Heart left ventricle (tissue), 16 donors: ENCODE results near the gene RNF17. TPM values are rescaled to one million over a fixed set of nuclear protein-coding genes. Genes with fewer than 3 reads are reported as not detected.

Source experiments
- ATAC-seq, 4 donors: fragments of 200-7000 bp; cut with Tn5 transposase; one replicate each; pipeline ENCODE4 v1.9.1; 2020 to 2022; ENCODE audit warnings: moderate library complexity in 4 of 4, mild to moderate bottlenecking in 3 of 4, moderate number of reproducible peaks in 1 of 4
- DNase-seq, 5 donors: peaks; one replicate each; pipeline ENCODE4 v3.0.0-alpha.2; 2020
- H3K27ac ChIP-seq, 12 donors: fragments of 200-600 bp; sonication (generic) in 4 of 12; one replicate each; pipeline versions ENCODE4 v1.5.0 to v1.8.0; 2016 to 2022; ENCODE audit warnings: mild to moderate bottlenecking in 2 of 12
- H3K27me3 ChIP-seq, 9 donors: fragments of 200-600 bp; sonication (generic) in 2 of 9; one replicate each; pipeline versions ENCODE4 v1.5.1 to v1.8.0; 2016 to 2022; ENCODE audit warnings: mild to moderate bottlenecking in 3 of 9
- H3K36me3 ChIP-seq, 9 donors: fragments of 200-600 bp; sonication (generic) in 2 of 9; one replicate each; pipeline versions ENCODE4 v1.5.0 to v1.8.0; 2018 to 2022; ENCODE audit warnings: mild to moderate bottlenecking in 2 of 9
- H3K4me1 ChIP-seq, 12 donors: fragments of 200-600 bp; sonication (generic) in 4 of 12; one replicate each; pipeline versions ENCODE4 v1.5.0 to v1.8.0; 2016 to 2022; ENCODE audit warnings: mild to moderate bottlenecking in 3 of 12
- H3K4me3 ChIP-seq, 12 donors: fragments of 200-600 bp; sonication (generic) in 4 of 12; one replicate each; pipeline versions ENCODE4 v1.5.0 to v1.8.0; 2017 to 2022; ENCODE audit warnings: mild to moderate bottlenecking in 9 of 12, moderate library complexity in 4 of 12
- H3K9me3 ChIP-seq, 12 donors: fragments of 200-600 bp; sonication (generic) in 4 of 12; one replicate each; pipeline versions ENCODE4 v1.5.0 to v1.8.0; 2016 to 2022; ENCODE audit warnings: mild to moderate bottlenecking in 1 of 12
- CTCF ChIP-seq, 12 donors: fragments of 200-600 bp; sonication (generic) in 4 of 12; IDR thresholded peaks; one replicate each; pipeline versions ENCODE4 v1.5.0 to v1.8.0; 2018 to 2022; ENCODE audit warnings: antibody characterized with exemption in 12 of 12, mild to moderate bottlenecking in 5 of 12
- POLR2A ChIP-seq, 2 donors: fragments of 450-650 bp; IDR thresholded peaks; one replicate each; pipeline ENCODE4 v1.6.1; 2017; ENCODE audit warnings: antibody characterized with exemption in 2 of 2, mild to moderate bottlenecking in 2 of 2, moderate library complexity in 2 of 2
- WGBS, 4 donors: extraction: QIAGEN DNeasy Blood & Tissue Kit in 2 of 4; methylation state at CpG; one replicate each; pipeline versions ENCODE4 v1.1.5 to v1.1.7; 2013 to 2018; 5-methylcytosine and 5-hydroxymethylcytosine counted together
- intact Hi-C, 10 donors: fragments of 100-400 bp; cut with DNase I; formaldehyde crosslinking; loops; one replicate each; pipeline versions ENCODE4 v1.11.1 to v1.14.2; 2022
- polyA plus RNA-seq, 2 donors: library from polyadenylated mRNA; stranded (reverse); fragments of 200-250 nt; gene quantifications; one replicate each; pipeline ENCODE4 v1.2.3, GENCODE V29; 2013
- total RNA-seq, 9 donors: library from RNA; depleted of rRNA in 2 of 9; stranded (reverse); fragments of >200 nt in 2 of 9; fragmentation: NEBNext Ultra II Directional in 3 of 9; extraction: Animal tissue kit (Norgen Biotek cat#: 25700) in 3 of 9; gene quantifications; one replicate each; pipeline versions ENCODE4 v1.1.0 to v1.2.4, GENCODE V29; 2016 to 2023
- donor health status: ischemic (EF 13 %, LVEDD 7.1; RV severe dilation, severe dysfunction).
- donor health status: healthy with polysubstance abuse.
- donor health status: DM: no; HTN: yes; CAD: no.
- donor health status: DM: no; HTN: no; CAD: no.
- donor health status: ischemic (EF 25% LVEDD 6.9; RV normal size, moderate dysfunction).
- donor health status: ischemic (EF 25% LVEDD 5.7; RV mildly dilated, moderate dysfunction).
- donor health status: healthy.
- donor health status: DM: yes; HTN: yes; CAD: no.
- donor health status: ischemic (EF 35%, LVEDD 5.7; RV mildly dilated, moderate dysfunction).
- donor health status: nonischemic (EF 11% LVEDD 7.7; RV severe dilation, severe dysfunction).
- donor health status: DM: yes; HTN: yes; CAD: no.
- donor health status: PGD.
- donor health status: ischemic (EF 29% LVEDD 5.4; RV normal size, mild dysfunction).
- donor health status: nonischemic (EF 23%, LVEDD 6.1; RV moderate dilation, normal function).

The RNF17 gene
- total and polyA plus RNA-seq, 11 donors = 0.13 to 0.17 (median 0.16) TPM; not detected in 8

GRCh38 chr13:24878340-24878739 lies 114.4 kb downstream of the RNF17 start:
- H3K27ac ChIP-seq = no peak overlapping the region
- no peak for DNase-seq
- H3K4me3 ChIP-seq = no peak overlapping the region
- no peaks in the 10 kb centered on the region for H3K4me1 ChIP-seq
- intact Hi-C loops = no loop called here
- ATAC-seq = no peak
- H3K9me3 ChIP-seq = no peaks in the 10 kb centered on the region
- peaks cover 0 to 22% (median 0%) of the 10 kb centered on the region in 9 donors for H3K27me3 ChIP-seq
- TF ChIP-seq POLR2A (IDR thresholded peaks at IDR 0.05) (no peak), CTCF (IDR thresholded peaks at IDR 0.05) (no peak)
- H3K36me3 ChIP-seq = peaks cover 0 to 11% (median 0%) of the 10 kb centered on the region in 9 donors
- WGBS, 4 donors = 84 to 91% (median 88%) methylated on average over 2 of the region's 2 CpGs

- Histone ChIP-seq H3K4me3 (no peak overlapping the region), H3K9me3 (no peaks in the 10 kb centered on the region), H3K27me3 (no peaks in the 10 kb centered on the region), H3K27ac (no peak overlapping the region), H3K4me1 (no peaks in the 10 kb centered on the region), H3K36me3 (peaks cover 0 to 46% (median 20%) of the 10 kb centered on the region in 9 donors)
- TF ChIP-seq POLR2A (IDR thresholded peaks at IDR 0.05) = no peak
- TF ChIP-seq CTCF (IDR thresholded peaks at IDR 0.05) = no peak
- ATAC-seq = no peak
- DNase-seq = no peak
- intact Hi-C loops = no loop called here
- WGBS, 4 donors = 80 to 93% (median 91%) methylated on average over 2 of the region's 2 CpGs
These were observed 118.7 kb downstream of the RNF17 start for GRCh38 chr13:24882665-24883064.

GRCh38 chr13:24887759-24888158 lies 123.8 kb downstream of the RNF17 start:
- Histone ChIP-seq H3K27ac (no peak overlapping the region), H3K9me3 (no peaks in the 10 kb centered on the region), H3K36me3 (peaks cover 0 to 63% (median 32%) of the 10 kb centered on the region in 9 donors), H3K4me1 (no peaks in the 10 kb centered on the region), H3K27me3 (no peaks in the 10 kb centered on the region), H3K4me3 (no peak overlapping the region)
- intact Hi-C loops = no loop called here
- 96 to 99% (median 97%) methylated on average over 6 of the region's 6 CpGs for WGBS, 4 donors
- ATAC-seq = no peak
- TF ChIP-seq POLR2A (IDR thresholded peaks at IDR 0.05) = no peak
- no peak for TF ChIP-seq CTCF (IDR thresholded peaks at IDR 0.05)
- no peak for DNase-seq

- Histone ChIP-seq H3K4me3 (no peak overlapping the region), H3K27ac (no peak overlapping the region), H3K27me3 (no peaks in the 10 kb centered on the region), H3K4me1 (no peaks in the 10 kb centered on the region), H3K36me3 (peaks cover 0 to 63% (median 32%) of the 10 kb centered on the region in 9 donors), H3K9me3 (no peaks in the 10 kb centered on the region)
- no peak for TF ChIP-seq POLR2A (IDR thresholded peaks at IDR 0.05)
- no peak for TF ChIP-seq CTCF (IDR thresholded peaks at IDR 0.05)
- 94 to 97% (median 95%) methylated on average over 3 of the region's 3 CpGs for WGBS, 4 donors
- DNase-seq = no peak
- intact Hi-C loops = no loop called here
- ATAC-seq = no peak
These were observed 124.4 kb downstream of the RNF17 start for GRCh38 chr13:24888291-24888931.
